Inflammatory macrophage treated with lipopolysaccharide for 1 hour (primary cell): ENCODE data around the gene RAF1.
"Not testable (repeated sequence)": the region's sequence is repeated elsewhere in the genome, so short reads cannot be mapped to it uniquely, and the experiment has no call there.

Experiments used
- DNase-seq, 2 donors: peaks; one replicate each; pipeline ENCODE4 v3.0.0-alpha.2; 2020 to 2022

Gene RAF1

DNA sequence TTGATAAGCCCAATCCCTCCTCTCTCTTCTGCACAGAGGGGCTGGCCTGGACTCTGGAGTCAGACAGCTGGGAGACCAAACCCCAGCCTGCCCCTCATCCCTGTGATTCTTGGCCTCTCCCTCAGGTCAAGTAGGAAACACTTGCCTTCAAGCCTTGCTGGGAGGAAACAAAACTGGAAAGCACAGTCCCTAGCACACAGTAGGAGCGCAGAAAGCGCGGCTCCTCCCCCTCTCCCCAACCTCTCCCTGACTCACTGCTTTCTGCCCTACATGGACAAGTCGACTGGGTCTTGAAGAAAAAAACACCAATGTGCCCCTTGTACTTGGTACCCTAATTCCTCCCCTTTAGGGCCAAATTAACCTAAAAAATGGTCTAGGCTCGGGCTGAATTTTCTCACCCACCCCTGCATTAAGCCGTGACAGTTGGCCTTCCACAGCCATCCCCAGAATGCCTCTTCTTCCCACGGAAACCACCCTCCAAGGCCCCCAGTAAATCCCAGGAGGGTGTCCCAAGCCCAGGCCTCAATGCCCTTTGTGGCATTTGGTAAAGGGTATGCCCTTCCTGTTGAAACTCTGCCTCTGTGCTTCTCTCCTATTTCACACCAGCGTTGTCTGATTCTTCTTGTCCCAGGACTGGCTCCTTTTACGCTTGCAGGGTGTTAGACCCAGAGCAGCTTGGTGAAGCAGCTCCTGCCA is 11.3 kb upstream of the RAF1 start:
- DNase-seq, result no peak

DNA sequence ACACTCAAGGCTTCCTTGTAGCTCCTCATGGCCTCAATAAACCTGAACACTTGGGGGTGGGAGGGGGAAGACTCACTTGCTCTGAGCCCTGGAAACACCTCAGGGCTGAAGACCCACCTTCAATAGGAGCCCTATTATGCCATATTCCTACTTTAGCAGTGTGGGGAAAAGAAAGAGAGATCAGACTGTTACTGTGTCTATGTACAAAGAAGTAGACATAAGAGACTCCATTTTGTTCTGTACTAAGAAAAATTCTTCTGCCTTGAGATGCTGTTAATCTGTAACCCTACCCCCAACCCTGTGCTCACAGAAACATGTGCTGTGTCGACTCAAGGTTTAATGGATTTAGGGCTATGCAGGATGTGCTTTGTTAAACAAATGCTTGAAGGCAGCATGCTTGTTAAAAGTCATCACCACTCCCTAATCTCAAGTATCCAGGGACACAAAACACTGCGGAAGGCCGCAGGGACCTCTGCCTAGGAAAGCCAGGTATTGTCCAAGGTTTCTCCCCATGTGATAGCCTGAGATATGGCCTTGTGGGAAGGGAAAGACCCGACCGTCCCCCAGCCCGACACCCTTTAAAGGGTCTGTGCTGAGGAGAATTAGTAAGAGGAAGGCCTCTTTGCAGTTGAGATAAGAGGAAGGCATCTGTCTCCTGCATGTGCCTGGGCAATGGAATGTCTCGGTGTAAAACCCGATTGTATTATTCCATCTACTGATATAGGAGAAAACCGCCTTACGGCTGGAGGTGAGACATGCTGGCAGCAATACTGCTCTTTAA is 10.2 kb upstream of the RAF1 start:
- DNase-seq, result not testable (repeated sequence)

DNA sequence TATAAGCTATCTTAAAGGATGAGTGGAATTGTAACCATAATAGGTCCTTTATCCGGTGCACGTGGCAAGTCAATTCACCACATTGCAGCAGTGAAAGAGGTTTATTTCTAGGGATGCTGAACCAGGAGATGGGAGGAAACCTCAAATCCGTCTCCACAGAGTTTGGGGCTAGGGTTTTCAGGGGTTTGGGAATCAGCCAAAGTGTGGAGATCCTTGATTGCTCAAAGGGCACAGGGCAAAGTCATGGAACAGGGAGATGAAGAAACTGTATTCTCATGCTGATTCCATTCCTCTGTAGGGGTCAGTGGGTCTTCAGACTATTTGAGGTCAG is 7.2 kb upstream of the RAF1 start:
- no peak for DNase-seq

DNA sequence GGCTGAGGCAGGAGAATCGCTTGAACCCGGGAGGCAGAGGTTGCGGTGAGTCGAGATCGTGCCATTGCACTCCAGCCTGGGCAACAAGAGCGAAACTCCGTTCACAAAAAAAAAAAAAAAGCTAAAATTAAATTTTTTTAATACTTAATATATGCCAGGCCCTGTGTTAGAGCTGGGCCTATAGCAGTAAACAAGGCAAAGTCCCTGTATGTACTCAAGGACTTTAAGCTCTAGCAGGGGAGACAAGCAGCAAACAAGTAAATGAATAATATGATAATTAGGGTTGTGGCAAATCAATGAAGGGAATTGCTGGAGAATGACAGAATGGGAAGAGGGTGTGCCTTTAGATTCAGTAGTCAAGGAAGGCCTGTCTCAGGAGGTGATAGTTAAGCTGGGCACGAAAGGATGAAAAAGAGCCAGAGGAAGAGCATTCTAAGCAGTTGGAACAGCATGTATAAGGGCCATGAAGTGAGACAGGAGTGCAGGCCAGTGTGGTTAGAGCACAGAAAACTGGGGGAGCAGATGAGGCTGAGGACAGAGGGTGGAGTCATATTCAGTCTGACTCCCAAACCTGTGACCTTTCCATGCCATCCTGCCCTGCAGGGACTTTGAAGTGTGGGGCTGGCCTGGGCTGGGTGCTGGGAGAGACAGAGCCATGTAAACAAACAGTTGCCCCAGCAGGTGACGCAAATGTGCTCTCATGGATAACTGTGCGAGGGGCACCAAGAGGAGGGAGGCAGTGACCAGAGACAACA is 6.6 kb upstream of the RAF1 start:
- DNase-seq, result no peak

DNA sequence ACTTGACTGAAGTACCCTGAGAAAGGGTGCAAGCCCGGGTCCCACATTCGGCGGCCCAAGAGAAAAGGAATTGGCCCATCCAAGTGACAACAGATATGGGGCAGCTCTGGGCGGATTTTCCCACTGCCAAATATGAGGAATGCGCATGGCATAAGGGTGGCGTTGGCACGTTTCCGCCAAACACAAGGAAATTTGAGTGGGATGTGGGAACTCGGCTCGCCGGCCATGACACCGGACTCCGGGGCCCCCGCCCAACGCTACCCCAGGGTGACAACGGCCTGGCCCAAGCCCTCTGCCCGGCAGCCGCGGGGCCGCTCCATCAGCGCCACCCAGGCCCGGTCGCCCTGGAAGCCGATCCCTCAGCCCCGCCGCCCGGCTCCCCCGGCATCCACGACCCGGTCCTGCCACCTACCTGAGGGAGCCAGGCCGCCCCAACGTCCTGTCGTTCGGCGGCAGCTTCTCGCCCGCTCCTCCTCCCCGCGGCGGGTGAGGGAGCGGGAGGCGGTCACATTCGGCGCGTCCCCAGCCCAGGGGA is 449 bp downstream of the RAF1 start:
- DNase-seq, result peak; percentile 54 to 72

DNA sequence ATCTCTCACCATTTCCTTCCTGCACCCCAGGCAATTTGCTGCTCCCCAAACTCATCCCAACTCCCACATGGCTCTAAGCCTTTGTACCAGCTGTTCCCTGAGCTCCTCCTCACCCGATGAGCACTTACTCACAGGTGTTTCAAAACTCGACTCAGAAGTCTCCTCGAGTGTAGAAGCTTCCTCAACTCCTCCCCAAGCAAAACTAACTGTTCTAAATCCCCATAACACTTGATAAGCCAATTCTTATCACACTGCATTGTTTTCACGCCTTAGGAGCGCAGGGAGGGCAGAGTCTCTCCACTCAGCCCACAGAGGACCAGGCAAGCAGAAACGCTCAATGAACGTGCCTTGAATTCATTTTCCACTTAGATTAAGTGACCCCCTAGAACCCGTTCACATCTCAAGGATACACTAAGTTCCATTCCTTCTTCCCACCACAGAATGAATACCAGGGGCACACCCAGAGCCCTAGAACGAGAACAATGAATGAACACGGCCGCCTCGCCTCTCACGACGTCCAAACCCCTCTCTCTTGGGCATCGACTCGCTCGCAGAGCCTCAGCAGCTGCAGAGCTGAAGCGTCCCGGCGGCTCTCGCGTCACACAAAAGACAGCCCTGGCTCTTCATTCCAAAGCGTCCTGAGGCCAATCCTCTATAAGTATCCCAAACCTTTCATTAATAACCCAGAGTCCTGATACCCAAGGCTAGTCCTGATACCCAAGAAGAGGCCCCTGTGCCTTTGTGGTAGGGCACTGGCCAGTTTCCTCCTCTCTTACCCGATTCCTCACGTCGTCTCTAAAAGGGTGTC is 1.1 kb downstream of the RAF1 start:
- DNase-seq, result peak; percentile 60 to 78

DNA sequence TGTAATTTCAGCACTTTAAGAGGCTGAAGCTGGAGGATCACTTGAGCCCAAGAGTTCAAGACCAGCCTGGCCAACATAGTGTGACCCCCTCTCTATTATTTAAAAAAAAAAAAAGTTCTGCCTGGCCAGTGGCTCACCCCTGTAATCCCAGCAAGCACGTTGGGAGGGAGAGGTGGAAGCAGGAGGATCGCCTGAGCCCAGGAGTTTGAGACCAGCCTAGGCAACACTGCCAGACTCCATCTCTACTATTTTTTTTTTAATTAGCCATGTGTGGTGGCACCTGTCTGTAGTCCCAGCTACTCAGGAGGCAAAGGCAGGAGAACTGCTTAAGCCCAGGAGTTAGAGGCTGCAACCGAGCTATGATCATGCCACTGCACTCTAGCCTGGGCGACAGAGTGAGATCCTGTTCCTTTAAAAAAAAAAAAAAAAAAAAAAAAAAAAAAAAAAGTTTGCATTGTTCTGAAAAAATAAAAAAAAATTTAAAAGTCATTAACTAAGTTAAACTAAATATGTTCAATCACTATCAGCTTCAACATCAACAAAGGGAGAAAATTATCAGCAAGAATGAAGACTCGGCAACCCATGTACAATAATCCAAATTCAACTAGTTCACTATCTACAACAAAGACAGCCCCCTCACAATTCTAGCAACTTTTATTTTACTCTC is 1.9 kb downstream of the RAF1 start:
- no peak for DNase-seq

DNA sequence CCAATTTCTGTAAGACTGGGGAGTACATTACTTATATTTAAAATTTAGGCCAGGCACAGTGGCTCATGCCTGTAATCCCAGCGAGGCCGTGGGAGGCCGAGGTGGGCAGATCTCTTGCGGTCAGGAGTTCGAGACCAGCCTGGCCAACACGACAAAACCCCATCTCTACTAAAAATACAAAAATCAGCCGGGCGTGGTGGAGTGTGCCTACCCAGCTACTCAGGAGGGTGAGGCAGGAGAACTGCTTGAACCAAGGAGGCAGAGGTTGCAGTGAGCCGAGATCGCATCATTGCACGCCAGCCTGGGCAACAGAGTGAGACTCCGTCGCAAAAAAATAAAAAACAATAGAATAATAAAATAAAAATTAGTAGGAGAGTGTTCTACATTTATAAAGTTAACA is 2.5 kb downstream of the RAF1 start:
- DNase-seq, result not testable (repeated sequence)

DNA sequence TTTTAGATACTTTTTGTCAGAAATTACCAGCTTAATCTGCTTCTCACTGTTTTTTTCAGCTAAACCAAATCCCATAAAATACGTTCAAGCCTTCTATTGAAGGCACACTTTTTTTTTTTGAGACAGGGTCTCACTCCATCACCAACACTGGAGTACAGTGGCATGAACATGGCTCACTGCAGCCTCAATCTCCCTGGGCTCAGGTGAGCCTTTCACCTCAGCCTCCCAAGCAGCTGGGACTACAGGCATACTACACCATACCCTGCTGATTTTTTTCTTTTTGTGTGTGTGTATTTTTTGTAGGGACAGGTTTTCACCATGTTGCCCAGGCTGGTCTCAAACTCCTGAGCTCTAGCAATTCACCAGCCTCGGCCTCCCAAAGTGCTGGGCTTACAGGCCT is 3.7 kb downstream of the RAF1 start:
- no peak for DNase-seq

DNA sequence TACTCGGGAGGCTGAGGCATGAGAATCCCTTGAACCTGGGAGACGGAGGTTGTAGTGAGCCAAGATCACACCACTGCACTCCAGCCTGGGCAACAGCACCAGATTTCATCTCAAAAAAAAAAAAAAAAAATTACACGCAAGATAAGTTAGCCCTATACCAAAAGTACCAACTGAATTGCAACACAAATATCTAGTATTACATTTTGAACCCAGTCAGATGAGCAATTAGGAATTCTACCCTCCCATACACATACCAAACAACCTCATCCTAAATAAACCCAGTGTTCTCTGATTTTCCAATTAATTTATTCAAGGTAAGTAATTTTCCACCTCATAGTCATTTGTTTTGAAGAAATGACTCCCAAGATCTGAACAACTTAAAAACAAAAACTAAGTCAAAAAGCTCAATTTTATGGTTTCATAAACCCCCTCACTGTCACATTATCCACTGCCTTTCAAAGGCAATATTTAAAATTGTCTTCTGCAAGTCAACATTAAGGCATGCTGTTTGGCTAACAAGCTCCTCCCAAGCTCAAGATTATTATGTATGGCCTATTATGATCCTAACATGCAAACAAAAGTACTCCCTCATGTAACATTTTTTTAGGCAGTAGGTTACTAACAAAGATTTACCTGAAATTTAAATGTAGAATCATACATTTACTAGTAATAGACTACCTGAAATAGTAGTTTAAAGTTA is 4.5 kb downstream of the RAF1 start:
- no peak for DNase-seq

DNA sequence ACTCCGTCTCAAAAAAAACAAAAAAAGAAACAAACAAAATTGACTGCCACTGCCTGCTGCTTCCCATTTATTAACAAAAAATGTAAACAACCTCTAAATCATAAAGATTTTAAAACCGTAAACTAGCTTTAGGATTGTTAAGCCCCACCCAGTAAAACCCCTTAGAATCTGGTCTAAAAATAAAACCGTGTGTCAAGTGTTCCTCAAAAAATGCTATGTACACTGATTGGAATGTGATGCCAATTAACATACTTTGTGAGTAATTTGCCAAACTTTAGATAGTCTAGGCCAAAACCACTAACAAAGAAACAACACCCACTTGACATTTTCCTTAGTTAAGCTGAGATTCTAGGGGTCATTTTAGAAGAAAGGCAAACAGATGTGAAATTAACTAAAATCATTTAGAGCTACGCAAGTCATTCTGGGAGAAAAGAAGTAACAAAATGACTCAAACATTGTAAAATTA is 5.3 kb downstream of the RAF1 start:
- DNase-seq, result peak in 1 of 2 donors; percentile 31

DNA sequence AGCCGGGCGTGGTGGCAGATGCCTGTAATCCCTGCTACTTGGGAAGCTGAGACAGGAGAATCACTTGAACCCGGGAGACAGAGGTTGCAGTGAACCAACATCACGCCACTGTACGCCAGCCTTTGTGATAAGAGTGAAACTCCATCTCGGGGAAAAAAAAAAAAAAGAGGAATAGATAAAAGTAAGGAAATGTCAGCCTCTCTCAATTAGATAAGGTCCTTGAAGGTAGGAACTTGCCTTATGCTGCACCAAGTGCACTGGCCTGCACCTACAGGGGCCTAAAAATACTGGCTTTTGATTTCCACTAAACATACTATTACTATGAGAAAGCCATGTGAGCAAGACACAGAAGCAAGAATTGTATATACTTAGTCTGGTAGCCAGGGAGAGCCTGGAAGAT is 7.1 kb downstream of the RAF1 start:
- DNase-seq, result no peak

DNA sequence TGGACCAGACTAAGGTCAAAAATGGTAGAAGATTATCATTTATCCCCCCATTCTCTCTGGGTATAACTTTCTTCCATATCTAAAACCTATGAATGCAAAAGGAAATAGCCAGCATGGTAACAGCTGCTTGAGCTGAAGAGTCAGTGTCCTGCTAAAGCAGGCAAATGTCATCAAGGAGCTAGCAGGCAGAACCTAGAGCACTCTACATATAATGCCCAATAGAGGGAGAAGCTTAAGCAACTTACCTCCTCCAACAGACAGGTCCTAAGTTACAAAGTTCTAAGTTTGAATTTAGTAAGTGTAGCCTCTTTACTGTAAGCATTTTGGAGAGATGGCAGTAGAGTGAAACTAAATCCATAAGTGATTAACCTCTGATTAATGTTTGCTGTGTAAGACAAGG is 7.7 kb downstream of the RAF1 start:
- DNase-seq, result no peak

DNA sequence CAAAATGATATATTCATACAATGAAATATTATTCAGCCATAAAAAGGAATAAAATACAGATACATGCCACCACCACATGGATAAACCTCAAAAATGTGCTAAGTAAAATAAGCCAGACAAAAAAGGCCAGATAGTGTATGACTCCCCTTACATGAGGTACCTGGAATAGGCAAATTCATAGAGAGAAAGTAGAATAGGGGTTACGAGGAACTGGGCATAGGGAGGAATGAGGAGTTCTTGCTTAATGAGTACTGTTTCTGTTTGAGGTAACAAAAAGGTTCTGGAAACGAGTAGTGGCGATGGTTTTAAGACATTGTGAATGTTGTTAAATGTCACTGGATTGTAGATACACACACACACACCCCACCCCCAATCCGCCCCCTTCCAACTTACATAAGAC is 8.2 kb downstream of the RAF1 start:
- DNase-seq, result no peak

DNA sequence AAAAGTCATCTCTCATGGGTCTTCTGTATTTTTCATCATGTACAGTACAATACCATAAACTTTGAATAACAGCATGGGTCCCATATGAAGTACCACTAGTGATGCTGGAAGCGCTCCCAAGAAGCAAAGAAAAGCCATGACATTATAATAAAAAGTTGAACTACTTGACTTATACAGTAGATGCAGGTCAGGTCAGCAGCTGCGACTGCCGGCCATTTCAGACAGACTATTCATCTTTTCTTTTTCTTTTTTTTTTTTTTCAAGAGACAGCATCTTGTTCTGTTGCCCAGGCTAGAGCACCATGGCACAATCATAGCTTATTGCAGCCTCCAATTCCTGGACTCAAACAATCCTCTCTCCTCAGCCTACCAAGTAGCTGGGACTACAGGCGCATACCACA is 10.2 kb downstream of the RAF1 start:
- DNase-seq, result no peak

DNA sequence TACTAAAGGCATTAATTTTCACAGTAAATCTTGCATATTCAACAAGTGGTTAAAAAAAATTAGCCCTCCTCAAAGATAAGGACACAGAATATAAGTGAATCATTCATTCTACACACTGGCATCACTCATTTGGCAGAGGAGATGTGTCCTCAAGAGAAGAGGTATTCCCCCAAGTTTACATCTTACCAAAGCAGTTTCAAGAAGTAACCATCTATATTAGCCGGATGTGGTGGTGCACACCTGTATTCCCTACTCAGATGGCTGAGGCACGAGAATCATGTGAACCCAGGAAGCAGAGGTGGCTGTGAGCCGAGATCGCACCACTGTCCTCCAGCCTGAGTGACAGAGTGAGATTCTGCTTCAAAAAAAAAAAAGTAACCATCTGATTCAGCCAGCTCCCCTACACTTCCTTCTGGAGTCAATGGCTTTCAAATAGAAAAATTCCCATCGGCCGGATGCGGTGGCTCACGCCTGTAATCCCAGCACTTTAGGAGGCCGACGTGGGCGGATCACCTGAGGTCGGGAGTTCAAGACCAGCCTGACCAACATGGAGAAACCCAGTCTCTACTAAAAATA is 15.4 kb downstream of the RAF1 start:
- peak in 1 of 2 donors; percentile 50 for DNase-seq

DNA sequence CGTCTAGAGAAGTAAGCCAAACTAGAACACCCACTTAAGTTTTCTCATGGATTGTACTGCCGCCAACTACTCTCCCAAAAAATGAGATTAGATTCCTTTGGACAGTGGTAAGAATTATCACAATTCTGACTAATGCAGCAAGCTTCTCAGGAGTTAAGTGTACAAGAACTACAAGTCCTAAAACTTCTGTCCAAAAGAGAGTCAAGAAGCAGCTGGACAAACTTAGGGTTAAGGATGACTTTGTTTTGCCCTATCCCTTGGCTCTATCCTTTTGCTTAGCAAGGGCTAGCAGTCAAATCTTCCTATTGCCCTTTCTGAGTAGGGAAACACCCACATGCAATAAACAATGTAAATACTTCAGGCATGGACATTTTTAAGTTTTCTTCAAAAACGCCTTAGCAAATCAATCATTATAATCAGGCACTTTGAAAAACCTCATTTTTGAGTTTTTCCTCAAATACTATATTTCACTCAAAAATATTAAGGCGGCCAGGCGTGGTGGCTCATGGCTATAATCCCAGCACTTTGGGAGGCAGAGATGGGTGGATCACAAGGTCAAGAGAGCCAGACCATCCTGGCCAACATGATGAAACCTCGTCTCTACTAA is 19.5 kb downstream of the RAF1 start:
- DNase-seq, result no peak

DNA sequence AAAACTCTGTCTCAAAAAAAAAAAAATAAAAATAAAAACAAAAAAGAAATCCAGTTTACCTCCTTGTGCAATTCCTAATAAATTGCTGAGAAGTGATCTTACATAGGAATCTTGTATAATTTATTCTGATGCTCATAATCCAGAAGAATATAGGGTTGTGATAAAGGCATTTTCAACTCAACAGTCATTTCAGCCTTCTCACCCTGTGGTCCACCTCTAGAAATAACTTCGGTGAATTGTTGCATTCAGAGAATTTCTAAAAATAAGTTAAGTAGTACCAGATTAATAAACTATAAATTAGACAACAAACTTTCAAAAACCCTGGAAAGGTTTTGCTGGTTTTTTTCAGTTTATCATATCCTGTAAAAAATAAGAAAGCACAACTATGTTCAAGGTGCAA is 20.2 kb downstream of the RAF1 start:
- no peak for DNase-seq

DNA sequence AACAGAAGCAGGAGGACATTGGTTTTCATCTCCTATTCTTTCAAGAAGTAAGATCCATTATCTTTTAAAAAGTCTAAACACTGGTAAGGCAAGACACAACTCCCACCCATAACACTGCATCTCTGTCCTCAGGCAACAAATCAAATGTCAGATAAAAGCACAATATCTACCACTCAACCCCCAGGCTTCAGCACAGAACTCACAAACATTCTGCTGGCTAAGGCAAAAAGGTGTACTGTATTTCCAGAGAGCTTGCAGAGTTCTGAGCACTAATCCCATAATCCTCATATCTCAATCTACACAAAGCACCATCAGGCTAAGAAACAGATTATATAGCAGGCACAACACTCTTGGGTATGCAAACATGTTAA is 20.9 kb downstream of the RAF1 start:
- no peak for DNase-seq

DNA sequence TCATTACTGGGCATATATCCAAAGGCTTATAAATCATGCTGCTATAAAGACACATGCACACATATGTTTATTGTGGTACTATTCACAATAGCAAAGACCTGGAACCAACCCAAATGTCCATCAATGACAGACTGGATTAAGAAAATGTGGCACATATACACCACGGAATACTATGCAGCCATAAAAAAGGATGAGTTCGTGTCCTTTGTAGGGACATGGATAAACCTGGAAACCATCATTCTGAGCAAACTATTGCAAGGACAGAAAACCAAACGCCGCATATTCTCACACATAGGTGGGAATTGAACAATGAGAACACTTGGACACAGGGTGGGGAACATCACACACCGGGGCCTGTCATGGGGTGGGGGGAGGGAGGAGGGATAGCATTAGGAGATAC is 23.1 kb downstream of the RAF1 start:
- not testable (repeated sequence) for DNase-seq

DNA sequence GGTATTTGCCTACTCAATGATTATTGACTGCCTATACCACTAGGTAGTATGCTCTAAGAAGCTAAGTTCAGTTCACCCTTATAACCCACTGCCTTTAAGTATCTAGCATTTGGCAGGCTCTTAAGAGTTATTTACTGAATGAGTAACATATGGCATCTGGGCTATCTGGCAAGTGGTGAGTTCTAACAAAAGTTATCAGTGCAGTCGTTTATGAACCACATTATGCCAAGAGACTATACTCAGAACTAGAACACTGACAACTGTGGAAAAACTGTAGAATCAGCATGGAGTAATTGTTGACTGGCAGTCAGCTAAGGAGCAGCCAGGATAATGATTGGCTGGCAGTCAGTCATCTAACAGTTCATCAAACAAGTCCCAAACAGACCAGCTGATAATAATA is 25.8 kb downstream of the RAF1 start:
- DNase-seq, result no peak
